ENCODE results near the gene TMEM204.

TMEM204 gene

GRCh38 chr16:1499756-1500464 is 33.6 kb upstream of the TMEM204 start:
- DNase-seq (ENCODE audit: low spot score): no peak

GRCh38 chr16:1500465-1501150 is 32.9 kb upstream of the TMEM204 start:
- DNase-seq (ENCODE audit: low spot score): no peak

DNA sequence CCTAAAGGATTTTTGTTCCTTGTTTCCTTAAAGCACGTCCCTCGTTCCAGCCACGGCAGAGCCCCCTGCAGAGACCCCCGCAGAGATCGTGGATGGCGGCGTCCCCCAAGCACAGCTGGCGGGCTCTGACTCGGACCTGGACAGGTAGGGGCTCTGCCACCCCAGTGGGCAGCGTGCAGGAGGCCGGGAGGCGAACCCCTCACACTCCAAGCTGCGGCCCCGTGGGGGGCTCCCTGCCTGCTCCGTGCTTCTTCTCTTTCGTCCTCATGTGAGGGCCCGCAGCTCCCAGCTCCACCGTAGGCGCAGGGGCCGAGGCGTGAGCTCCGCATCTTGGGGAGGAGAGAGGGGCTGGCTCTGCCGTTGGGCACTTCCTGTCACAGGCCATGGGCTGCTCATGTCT is 31.8 kb upstream of the TMEM204 start:
- no peak for DNase-seq (ENCODE audit: low spot score)

DNA sequence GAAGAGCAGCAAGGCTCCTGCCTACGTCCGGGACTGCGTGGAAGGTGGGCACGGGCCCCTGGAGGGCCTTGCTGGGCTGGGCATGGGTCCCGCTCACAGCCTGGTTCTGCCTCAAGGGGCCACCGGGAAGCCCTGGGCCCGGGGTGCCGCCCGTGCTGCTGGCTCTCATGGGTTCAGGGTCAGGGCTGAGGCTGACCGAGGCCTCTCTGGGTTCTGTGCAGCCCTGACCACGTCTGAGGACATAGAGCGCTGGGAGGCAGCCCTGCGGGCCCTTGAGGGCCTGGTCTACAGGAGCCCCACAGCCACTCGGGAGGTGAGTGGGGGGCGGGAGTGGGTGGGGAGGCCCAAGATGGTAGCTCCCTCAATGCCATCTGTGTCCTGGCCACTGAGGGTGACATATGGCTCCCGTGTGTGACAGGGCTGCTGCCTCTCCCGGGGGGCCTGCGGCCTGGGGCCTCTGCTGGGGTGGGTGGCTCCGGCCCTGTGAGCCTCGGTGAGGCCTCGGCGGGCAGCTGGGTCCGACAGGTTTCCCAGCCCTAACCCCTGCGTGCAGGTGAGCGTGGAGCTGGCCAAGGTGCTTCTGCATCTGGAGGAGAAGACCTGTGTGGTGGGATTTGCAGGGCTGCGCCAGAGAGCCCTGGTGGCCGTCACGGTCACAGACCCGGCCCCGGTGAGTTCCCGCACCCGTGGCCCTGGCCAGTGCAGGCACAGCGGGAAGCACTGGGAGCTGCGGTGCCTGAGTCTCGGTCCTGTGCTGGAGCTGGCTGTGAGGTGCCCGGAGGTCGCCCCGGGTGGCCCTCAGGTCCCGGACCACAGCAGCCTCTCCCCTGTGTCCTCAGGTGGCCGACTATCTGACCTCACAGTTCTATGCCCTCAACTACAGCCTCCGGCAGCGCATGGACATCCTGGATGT is 31.1 kb upstream of the TMEM204 start:
- no peak for DNase-seq (ENCODE audit: low spot score)

DNA sequence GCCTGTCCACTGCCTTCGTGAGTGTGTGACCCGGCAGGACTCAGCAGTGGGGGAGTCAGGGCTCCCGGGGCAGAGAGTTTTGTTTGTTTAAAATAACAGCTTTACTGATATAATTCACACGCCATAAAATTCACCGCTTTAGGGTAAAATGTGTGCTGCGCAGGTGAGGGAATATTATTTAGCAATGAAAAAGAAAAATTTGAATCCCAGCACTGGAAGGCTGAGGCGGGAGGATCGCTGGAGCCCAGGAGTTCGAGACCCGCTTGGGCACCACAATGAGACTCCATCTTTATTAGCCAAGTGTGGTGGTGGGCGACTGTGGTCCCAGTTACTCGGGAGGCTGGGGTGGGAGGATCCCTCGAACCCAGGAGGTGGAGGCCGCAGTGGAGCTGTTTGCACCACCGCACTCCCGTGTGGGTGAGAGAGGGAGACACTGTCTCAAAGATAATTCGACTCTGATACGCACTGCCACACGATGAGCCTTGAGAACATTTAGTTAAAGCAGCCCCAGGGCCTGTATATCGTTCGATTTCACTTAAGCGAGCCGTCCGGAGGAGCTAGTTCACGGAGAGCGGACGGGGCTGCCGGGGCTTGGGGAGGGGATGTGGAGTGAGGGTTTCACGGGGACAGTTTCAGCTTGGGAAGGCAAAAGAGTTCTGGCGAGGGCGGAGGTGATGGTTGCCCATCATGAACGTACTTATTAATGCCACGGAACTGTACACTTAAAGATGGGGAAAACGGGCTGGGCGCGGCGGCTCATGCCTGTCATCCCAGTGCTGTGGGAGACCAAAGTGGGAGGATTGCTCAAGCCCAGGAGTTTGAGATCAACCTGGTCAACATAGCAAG is 30.1 kb upstream of the TMEM204 start:
- no peak for DNase-seq (ENCODE audit: low spot score)

DNA sequence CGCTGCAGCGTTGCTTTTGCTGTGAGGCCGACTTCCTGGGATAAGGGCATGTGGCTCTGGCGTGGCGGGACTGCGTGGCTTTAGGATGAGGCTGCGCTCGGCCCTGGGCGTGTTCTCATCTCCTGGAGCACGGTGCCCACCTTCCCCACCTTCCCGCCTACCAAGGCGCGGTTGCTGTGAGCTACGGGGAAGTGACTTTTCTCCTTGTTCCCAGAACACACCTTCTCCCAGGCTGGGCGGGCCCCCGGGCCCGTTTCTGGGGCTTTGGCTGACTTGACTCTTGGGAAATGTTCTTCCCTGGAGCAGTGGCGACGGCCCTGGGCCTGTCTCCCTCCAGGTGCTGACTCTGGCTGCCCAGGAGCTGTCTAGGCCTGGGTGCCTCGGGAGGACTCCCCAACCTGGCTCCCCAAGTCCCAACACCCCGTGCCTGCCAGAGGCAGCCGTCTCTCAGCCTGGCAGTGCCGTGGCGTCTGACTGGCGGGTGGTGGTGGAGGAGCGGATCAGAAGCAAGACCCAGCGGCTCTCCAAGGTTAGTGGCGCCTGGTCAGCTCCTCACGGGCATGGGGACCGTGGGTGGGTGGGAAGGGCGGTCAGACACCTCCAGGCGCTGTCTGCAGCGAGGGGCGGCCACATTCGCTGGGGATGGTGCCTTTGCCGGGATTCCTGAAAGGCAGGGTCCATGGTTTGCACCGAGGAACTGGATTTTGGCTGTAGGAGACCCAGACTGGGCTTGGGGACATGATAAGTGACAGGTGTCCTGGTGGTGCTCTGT is 28.2 kb upstream of the TMEM204 start:
- no peak for DNase-seq (ENCODE audit: low spot score)

GRCh38 chr16:1505912-1506311 is 27.6 kb upstream of the TMEM204 start:
- DNase-seq (ENCODE audit: low spot score): no peak

GRCh38 chr16:1506494-1507213 is 26.8 kb upstream of the TMEM204 start:
- DNase-seq (ENCODE audit: low spot score): no peak

DNA sequence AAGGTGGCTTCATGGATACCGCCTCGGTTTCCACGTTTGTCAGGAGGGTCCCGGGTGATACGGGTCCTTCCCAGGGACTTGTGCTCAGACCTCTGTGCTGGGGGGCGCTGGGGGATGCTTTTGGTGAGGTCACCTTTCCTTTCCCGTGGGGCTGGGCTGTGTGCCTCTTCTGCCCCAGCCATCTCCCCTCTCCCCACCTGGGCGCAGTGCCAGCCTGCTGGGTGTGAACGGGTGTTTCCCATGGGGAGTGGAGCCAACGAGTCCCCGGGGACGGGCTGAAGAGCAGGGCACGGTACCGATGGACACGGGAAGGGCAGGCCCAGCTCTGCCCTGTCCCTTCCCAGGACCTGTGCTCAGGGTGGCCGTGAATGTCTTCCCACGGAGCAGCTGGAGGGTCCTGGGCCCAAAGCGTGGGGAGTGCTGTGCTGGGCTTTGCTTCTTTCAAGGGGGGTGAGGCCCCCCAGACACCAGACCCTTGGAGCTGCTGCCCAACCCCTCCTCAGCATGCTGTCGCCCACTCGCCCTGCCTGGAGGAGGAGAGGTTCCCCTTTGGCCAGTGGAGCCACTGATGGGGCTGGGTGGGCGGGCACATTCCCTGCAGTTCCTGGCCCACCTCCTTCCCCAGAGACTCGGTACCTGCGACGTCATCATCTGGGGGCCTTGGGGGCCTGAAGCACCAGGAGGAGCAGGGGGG is 24.8 kb upstream of the TMEM204 start:
- DNase-seq (ENCODE audit: low spot score): no peak

DNA sequence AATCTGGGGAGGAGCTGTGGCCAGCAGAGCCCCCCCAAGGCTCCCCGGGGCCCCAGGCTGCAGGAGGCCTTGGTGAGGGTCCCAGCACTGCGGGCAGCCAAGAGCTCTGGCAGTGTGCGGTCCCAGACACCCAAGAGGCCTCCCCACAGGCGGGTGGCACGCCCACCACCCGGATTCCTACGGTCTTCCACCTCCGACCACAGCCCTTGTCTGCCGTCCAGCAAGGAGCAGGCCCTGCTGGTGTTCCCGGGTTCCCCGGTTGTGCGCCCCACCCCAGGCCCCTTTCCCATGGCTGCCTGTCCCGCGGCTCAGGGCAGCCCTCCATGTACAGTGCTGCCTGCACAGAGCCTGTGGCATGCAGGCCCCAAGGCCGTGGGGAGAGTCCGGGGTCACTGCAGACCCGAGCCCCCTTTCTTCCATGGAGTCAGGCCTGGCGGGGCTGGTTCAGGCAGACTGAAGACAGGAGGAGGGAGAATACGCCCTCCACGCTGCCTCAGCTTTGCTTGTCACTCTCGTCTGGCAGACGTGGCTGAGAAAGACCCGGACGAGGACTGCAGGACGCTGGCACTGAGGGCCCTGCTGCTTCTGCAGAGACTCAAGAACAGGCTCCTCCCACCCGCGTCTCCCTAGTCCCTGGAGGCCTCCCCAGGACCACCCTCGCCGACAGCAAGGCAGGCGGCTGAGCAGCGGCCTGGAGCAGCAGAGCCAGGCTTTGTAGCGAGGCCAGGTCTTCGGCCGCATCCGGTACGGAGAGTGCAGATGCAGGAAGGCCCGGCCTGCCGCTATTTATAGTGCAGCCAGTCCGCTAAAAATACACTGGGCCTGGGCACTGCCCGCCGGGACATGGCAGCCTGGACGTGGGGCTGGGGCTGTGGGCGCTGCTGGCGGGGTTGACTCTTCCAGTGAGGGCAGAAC is 23.9 kb upstream of the TMEM204 start:
- no peak for DNase-seq (ENCODE audit: low spot score)

- no peak for DNase-seq (ENCODE audit: low spot score)
Measured at GRCh38 chr16:1510272-1510671, 23.2 kb upstream of the TMEM204 start.

DNA sequence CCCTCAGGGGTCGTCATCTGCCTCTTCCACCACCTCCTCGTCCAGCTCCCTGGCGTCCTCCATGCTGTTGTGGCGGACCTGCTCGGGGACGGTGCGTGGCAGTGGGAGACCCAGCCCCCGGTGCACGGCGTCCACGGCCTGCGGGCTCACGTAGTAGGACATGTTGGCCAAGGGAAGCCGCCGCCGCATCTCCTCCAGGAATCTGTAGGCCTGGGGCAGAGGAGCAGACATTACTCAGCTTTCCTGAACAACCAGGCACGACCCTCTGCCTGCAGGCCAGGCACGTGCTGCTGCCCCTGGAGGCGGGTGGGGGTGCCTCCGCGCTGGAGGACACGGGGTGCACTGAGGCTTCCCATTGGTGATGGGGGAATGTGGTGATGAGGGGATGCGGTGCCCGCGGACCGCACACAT is 22.5 kb upstream of the TMEM204 start:
- no peak for DNase-seq (ENCODE audit: low spot score)

GRCh38 chr16:1511662-1512569 is 21.6 kb upstream of the TMEM204 start:
- no peak for DNase-seq (ENCODE audit: low spot score)

- no peak for DNase-seq (ENCODE audit: low spot score)
Measured at GRCh38 chr16:1512774-1513173, 20.7 kb upstream of the TMEM204 start.

- DNase-seq (ENCODE audit: low spot score): no peak
Measured at GRCh38 chr16:1514507-1514906, 19.0 kb upstream of the TMEM204 start.

DNA sequence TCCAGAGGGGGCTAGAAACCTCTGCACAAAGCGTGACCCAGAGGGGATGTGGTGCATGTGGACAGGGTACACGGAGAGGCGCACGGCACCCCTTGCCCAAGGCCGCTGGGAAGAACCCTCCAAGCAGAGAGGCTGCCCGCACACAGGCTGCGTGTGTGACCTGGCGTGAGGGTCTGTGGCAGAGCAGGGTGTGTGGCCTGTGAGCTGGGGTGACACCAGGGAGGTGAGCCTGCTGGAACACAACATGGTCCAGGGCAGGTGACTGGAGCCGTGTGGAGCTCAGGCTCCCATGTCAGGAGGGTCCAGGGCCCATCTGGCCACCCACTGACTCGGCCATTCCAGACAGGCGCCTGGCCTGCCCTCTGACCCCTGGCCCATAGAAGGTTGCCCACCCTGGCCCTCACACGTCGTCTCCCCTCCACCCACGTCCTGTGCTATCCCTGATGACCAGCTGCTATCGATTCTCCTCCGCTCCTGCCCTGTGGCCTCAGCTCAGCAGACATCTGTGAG is 14.8 kb upstream of the TMEM204 start:
- no peak for DNase-seq (ENCODE audit: low spot score)

- no peak for DNase-seq (ENCODE audit: low spot score)
Measured at GRCh38 chr16:1519831-1520230, 13.6 kb upstream of the TMEM204 start.

Measured in COLO829 (cell line).